Right forelimb (tissue), 1 donor: ENCODE data around the gene SIX6.
A peak's percentile ranks its signal among the peaks of the same experiment; 100 is the strongest.

Experiments used
- DNase-seq: peaks from one replicate; pipeline ENCODE4 v3.0.0-alpha.2; 2018

Gene SIX6

DNA sequence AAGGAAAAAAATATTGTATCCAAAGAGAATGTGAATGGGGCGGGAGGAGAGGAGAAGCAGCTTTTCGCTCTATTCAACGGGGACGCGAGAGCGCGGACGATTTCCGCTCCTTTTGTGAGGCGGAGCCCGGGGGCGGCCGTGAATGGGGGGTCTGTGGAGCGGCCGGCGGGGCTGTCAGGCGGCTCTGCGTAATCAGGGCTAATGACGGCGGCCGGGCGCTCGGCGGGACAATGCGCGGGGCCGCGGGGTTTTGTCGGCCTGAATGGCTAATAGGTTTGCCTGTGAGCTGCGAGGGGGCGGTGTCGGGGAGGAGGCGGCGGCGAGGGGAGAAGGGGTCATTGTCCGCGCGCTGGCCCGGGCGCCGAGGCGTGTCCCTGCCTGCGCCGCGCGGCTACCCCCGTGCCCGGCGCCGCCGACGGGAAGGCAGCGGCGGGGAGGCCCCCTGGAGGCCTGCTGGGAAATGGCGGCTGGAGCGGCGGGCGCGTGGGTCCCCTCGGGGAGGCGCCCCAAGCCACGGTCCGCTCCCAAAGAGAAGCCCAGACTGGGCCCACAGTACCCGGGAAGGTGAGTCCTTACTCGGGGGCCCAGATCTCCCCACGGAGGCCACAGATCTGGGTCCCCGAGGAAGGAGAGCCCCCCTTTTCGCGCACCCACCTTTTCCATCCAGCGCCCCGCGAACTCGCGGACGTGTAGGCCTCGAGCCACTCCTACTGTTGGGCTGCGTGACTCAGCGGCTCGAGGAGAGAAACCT lies 6.0 kb downstream of the SIX6 start:
- peak; percentile 67 for DNase-seq

DNA sequence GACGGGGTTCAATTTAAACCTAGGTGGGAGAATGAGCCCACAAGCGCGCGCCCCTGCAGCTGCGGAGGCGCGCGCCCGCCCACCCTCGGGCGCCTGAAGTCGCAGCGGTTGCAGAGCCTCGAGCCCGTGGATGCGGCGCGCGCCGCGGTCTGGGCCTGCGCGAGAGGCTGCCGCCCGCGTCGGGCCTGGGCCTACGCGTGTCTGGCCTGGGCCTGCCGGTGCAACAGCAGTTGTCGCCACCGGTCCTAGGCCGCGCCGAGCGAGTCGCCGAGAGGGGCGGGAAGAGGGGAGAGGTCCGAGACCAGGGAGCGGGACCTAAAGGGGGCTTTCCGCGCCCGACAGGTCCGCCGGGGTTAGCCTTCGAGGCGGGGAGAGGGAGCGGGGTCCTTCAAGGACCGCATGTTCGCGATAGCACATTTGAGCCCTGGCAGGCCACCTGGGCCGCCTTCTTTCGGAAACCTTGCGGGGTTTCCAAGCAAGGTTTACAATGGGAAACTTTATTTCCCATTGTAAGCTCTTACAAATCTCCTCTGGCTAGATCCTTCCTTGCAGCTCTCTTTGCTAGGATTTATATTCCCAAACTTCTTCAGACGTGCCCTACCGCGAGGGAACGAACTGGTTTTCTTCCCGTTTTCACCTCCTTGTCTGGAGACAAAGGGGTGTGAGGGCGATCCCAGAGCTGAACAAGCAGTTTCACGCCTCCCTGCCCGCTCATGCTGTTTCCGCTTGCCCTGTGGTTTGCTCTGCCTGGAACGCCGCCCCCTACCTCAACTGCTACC lies 6.8 kb downstream of the SIX6 start:
- peak; percentile 59 for DNase-seq

DNA sequence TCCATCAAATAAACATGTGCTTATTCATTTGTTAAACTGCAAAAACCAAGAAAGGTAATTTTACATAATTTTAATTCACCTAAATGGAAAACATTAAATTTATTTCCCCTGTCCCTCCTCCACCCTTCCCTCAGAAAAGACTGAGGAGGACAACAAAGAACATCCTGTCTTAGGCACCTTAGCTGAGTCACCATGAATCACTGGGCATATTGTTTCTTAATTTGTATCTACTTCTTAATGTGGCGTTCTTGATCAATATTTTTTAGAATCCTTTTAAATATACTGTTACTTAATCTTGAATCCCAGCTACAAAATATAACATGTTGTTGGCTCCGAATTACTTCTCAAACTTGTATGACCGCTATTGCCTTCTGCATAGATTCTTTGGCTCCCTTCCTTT lies 23.5 kb downstream of the SIX6 start:
- no peak for DNase-seq

DNA sequence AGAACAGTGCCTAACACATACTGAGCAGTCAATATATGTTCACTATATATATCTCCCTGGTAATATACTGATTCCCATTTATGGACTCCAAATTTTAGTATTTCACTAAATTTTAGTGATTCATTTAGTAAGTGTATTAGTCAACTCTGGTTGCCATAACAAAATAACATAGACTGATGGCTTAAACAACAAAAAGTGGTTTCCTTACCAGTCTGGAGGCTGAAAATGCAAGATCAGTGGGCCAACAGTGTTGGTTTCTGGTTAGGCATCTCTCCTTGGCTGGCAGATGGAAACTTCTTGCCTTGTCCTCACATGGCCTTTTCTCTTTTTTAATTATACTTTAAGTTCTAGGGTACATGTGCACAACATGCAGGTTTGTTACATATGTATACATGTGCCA lies 28.7 kb downstream of the SIX6 start:
- DNase-seq: no peak

DNA sequence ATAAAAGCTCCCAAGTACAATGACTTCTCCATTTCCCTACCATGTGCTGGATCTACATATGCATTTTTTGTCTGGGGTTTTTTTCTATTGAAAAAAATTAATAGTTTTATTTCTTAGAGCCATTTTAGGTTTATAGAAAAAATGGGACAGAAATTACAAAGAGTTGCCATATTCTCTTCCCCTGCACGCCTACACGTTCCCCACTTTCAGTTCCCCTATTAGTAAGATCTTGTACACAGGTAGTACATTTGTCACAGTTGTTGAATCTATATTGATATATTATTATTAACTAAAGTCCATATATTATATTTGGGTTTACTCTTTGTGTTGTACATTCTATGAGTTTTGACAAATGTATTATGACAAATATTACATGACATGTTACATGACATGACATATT lies 35.7 kb downstream of the SIX6 start:
- no peak for DNase-seq

DNA sequence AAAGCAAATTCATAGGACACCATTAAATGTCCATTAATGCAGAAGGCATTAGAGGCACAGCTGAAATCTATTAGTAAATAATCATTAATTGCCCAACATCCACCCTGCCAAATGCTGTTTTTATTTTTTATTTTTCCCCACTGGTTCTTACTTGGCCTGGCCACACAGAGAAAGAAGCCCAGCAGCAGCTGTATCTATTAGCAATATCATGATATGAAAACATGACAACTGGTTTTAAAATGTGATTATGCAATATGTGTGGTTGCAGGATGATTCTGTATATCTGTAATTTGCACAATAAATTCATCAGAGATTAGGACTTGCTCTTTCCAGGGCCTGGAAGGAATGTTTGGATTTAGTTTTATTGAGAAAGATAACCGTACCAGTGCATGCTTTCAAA lies 44.9 kb downstream of the SIX6 start:
- DNase-seq: no peak

DNA sequence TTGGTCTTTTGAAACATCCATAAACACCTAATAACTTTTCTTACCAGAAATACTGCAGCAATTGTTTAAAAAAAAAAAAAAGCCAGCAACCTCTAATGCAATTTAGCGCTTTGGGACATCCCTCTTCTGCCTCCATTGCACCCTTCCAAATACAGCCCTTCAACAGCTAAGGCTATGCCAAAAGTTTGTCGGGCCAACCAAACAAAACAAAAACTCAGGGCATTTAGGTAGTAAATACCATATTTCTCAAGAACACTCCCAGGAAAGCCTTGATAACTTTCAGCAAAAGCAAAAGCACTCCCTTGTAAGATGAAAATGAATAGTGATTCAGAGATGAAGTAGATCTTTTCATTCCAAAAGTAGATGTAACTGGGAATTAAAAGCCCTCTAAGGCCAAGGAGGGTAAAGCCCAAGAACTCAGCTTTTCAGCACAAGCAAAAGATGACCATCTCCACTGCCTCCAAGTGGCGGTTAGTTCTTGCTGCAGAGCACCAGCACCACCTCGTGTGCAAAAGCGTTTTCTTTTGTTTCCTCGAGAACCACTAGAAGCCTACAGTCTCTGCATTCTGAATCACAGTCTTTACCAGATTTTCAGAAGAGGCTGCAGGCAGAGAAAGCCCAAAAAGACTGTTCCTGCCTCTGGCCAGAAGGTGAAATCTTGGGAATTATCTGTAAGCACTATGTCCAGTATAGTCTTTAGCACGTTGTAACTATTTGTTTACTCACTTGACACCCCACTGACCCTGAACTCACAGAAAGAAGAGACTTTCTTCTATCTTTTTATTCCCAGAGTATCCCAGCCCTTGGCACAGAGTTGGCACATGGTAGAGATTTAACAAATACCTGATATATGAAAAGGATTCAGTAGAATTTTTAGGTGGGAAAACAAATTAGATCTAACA lies 53.1 kb downstream of the SIX6 start:
- DNase-seq: peak; percentile 73
